Adrenal gland (tissue), 5 donors: Measurements from ENCODE around the gene FCRL5.

Experiments used
- POLR2A ChIP-seq, 2 donors: fragments of 450-650 bp; IDR thresholded peaks; one replicate each; pipeline ENCODE4 v1.6.1; 2017; ENCODE audit warnings: antibody characterized with exemption in 2 of 2, mild to moderate bottlenecking in 2 of 2, moderate library complexity in 1 of 2
- TF ChIP-seq, protein P1 (sequence below), 6 experiments: fragments of 450-650 bp in 4 of 6; fragments of 200-600 bp in 2 of 6; sonication (generic) in 1 of 6; IDR thresholded peaks; 1 replicate in 5 of 6; 2 replicates in 1 of 6; pipeline versions ENCODE4 v1.5.1 to v1.8.0; 2016 to 2021; ENCODE audit warnings: antibody characterized with exemption in 6 of 6, mild to moderate bottlenecking in 2 of 6, moderate library complexity in 1 of 6
- donor health status: DM: no; HTN: no; CAD: no.

DNA sequence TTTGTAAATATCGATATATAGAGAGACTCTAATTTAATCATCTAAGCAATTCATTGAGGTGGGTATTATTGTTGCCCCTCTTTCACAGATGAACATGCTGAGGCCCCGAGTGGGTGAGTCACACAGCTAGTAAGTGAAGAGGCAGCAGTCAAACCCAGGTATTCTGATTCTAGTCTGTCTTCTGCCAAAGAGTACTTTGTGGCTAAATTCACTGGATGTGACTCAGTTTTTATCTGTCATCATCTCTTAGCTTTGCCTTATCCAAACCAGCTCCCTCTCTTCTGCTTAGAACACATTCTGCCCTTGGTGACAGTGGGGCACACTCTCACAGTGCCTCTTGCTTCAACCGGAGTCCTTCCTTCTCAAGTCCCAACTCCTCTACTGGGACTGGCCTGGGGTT, 11.5 kb downstream of the FCRL5 start:
- TF ChIP-seq, protein P1, sequence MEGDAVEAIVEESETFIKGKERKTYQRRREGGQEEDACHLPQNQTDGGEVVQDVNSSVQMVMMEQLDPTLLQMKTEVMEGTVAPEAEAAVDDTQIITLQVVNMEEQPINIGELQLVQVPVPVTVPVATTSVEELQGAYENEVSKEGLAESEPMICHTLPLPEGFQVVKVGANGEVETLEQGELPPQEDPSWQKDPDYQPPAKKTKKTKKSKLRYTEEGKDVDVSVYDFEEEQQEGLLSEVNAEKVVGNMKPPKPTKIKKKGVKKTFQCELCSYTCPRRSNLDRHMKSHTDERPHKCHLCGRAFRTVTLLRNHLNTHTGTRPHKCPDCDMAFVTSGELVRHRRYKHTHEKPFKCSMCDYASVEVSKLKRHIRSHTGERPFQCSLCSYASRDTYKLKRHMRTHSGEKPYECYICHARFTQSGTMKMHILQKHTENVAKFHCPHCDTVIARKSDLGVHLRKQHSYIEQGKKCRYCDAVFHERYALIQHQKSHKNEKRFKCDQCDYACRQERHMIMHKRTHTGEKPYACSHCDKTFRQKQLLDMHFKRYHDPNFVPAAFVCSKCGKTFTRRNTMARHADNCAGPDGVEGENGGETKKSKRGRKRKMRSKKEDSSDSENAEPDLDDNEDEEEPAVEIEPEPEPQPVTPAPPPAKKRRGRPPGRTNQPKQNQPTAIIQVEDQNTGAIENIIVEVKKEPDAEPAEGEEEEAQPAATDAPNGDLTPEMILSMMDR (IDR thresholded peaks at IDR 0.05), result no peak
- TF ChIP-seq POLR2A (IDR thresholded peaks at IDR 0.05), result no peak
